ENCODE data around the gene CDADC1. TPM values are rescaled to one million over a fixed set of nuclear protein-coding genes. Genes with fewer than 3 reads are reported as not detected.
"Not testable (repeated sequence)": the region's sequence is repeated elsewhere in the genome, so short reads cannot be mapped to it uniquely, and the experiment has no call there.

The CDADC1 gene
- total RNA-seq, 1 donor from 2014 or later, result 2.7 TPM

GRCh38 chr13:49315036-49315565, 67.4 kb downstream of the CDADC1 start:
- DNase-seq (ENCODE audit: low read depth, low spot score), result no peak

DNA sequence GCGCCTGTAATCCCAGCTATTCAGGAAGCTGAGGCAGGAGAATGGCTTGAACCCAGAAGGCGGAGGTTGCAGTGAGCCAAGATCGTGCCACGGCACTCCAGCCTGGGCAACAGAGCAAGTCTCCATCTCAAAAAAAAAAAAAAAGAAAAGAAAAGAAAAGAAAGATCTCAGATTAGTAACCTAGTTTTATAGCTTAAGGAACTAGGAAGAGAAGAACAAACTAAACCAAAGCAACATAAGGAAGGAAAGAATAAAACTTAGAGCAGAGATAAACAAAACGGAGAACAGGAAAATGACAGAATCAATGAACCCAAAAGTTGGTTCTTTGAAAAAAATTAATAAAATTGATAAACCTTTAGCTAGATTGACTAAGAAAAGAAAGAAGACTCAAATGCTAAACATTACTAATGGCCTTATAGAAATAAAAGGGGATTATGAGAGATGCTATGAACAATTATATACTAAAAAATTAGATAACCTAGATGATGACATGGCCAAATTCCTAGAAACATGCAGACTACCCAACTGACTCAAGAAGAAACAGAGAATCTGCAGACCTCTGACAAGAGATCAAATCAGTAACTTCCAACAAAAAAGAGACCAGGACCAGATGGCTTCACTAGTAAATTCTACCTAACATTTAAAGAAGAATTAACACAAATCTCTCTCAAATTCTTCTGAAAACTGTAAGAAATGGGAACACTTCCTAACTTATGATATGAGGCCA, 68.2 kb downstream of the CDADC1 start:
- DNase-seq (ENCODE audit: low read depth, low spot score), result no peak

DNA sequence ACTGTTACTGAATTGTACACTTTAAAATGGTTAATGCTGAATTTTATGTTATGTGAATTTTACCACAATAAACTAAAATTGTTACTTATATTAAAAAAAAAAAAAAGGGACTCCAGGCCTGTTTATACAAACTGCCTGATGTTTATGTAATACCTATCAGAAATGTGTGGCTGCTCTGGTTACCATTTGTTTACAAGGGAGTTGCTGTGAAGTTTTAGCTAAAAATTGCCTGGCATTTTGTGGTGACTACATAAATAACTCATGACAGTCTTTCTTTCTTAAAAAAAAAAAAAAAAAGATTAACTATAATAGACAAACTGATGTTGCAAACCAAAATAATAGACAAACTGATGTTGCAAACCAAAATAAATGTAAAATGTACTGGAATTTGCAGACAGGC, 71.8 kb downstream of the CDADC1 start:
- DNase-seq (ENCODE audit: low read depth, low spot score), result no peak

DNA sequence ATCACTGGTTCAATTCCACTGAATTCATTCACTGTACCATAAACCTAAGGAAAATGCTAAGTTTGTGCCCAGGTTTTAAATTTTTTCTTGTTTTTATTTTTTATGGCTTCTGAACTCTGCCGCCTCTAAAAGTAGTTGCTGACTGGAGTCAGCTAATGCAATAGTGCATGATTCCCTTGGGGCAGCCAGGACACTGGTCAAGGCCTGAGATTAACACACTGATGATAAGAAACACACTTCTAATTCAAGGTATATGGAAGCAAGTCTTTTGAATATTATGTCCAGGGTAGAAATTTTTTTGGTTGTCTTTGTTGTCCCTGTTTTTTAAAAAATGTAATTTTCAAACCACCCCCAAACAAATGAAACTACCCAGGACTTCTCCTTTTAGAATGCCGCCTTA, 72.2 kb downstream of the CDADC1 start:
- no peak for DNase-seq (ENCODE audit: low read depth, low spot score)

DNA sequence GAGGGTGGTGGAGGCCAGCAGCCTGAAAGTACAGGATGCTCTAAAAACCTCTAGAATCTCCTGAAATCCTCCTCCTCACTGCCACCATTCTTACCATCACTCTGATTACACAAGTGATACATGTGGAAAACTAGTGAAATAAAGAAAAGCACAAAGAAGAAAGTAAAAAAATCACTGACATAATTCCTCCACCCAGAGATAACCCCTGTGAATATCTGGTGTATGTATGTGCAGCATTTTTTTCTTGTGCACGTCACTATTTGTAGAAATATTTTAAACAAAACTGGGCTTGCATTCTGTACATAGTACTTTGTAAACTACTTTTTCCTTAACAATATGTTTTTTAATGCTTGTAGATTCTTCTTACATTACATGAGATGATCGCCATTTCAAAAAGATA, 73.2 kb downstream of the CDADC1 start:
- no peak for DNase-seq (ENCODE audit: low read depth, low spot score)

GRCh38 chr13:49322702-49323101, 75.0 kb downstream of the CDADC1 start:
- no peak for DNase-seq (ENCODE audit: low read depth, low spot score)

- DNase-seq (ENCODE audit: low read depth, low spot score), result no peak
These were observed 75.6 kb downstream of the CDADC1 start for GRCh38 chr13:49323344-49323743.

GRCh38 chr13:49326222-49326917, 78.6 kb downstream of the CDADC1 start:
- DNase-seq (ENCODE audit: low read depth, low spot score), result no peak

- not testable (repeated sequence) for DNase-seq (ENCODE audit: low read depth, low spot score)
These were observed 79.4 kb downstream of the CDADC1 start for GRCh38 chr13:49327145-49327544.

DNA sequence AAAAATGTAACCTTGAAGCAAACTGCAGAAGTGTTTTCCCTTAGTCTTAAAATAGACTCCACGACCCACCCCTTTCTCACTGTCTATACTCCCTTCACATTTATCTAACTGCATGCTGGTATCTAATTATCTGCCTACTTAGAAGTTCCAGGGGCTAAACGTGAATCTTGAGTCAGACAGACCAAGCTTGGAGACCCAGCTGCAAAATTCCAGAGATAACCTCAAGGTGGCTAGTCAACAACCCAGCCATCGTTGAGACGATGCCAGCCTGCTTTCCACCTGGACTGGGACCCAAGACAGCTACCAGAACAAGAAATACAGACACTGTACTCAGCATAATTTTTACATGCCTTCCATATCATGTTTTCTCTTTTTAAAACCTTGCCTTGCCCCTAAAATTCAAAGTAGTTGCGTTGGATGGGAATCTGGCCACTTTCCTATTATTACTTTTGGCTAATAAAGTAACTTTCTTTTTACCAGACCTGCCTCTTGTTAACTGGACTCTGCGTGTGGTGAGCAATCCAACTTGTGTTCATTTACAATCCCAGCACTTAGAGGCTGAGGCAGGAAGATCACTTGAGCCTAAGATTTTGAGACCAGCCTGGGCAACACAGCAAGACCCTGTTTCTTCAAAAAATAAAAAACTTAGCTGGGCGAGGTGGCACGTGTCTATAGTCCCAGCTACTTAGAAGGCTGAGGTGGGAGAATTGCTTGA, 82.3 kb downstream of the CDADC1 start:
- DNase-seq (ENCODE audit: low read depth, low spot score), result no peak

GRCh38 chr13:49330546-49330864, 82.8 kb downstream of the CDADC1 start:
- DNase-seq (ENCODE audit: low read depth, low spot score), result no peak

- DNase-seq (ENCODE audit: low read depth, low spot score), result no peak
These were observed 88.9 kb downstream of the CDADC1 start for GRCh38 chr13:49336655-49337054.

DNA sequence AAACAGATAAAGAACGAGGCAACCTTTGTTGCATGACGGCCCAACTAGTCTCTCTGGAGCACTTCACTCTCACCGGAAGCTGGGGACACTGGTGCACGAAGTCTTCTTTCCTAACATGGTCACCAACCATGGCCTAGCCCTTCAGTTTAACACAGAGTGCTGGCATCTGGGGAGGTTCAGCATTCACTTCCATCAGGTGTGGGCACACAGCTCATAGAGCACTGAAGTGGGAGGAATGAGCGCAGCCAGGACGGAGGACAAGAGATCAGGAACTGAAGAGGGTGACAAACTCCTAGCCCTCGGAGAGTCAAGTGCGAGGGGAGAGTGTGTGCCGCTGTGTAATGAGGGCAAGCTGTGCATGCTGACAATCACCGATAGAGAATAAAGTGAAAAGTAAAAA, 92.4 kb downstream of the CDADC1 start:
- no peak for DNase-seq (ENCODE audit: low read depth, low spot score)

DNA sequence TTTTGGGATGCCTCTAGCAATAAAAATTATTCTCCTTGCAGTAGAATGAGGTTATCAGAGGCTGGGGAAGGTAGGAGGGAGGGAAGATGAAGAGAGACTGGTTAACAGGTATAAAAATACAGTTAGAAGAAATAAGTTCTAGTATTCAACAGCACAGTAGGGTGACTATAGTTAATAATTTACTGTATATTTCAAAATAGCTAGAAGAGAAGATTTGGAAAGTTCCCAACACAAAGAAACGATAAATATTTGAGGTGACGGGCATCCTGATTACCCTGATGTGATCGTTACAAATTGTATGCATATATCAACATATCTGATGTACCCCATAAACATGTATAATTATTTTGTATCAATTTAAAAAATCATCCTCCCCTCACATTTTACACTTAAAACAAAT, 93.8 kb downstream of the CDADC1 start:
- DNase-seq (ENCODE audit: low read depth, low spot score), result no peak

- no peak for DNase-seq (ENCODE audit: low read depth, low spot score)
These were observed 94.2 kb downstream of the CDADC1 start for GRCh38 chr13:49341941-49342340.

- no peak for DNase-seq (ENCODE audit: low read depth, low spot score)
These were observed 94.7 kb downstream of the CDADC1 start for GRCh38 chr13:49342454-49342853.

Other genes with a start within 250 kb of the CDADC1 start
- not detected in 2 replicates for gene MLNR, start 27.6 kb upstream of the CDADC1 start, total RNA-seq
- gene CAB39L, start 196.1 kb downstream of the CDADC1 start, total RNA-seq, result 6.7 and 8.8 TPM in 2 replicates
- gene SETDB2, start 196.3 kb downstream of the CDADC1 start, total RNA-seq, result 3.2 and 4.8 TPM in 2 replicates
- gene PHF11, start 248.0 kb downstream of the CDADC1 start, total RNA-seq, result 8.8 and 11.2 TPM in 2 replicates

Data from pulmonary artery endothelial cell (primary cell).